Measurements from ENCODE around the gene SPATA33. TPM values are rescaled to one million over a fixed set of nuclear protein-coding genes. Genes with fewer than 3 reads are reported as not detected.
"Not testable (repeated sequence)": the region's sequence is repeated elsewhere in the genome, so short reads cannot be mapped to it uniquely, and the experiment has no call there.

SPATA33 gene
- total RNA-seq, 1 experiment from 2014 or later = 19.7 TPM

DNA sequence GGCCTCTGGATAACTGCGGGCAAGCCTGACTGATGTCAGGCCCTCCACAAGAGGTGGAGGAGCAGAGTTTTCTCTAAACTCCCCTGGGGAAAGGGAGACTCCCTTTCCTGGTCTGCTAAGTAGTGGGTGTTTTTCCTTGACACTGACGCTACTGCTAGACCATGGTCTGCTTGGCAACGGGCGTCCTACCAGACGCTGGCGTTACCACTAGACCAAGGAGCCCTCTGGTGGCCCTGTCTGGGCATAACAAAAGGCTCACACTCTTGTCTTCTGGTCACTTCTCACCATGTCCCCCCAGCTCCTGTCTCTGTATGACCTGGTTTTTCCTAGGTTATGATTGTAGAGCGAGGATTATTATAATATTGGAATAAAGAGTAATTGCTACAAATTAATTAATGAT lies 9.4 kb downstream of the SPATA33 start:
- H3K4me3 ChIP-seq (ENCODE audit: low read depth, low read length); CTCF ChIA-PET; H3K36me3 ChIP-seq (ENCODE audit: control insufficient read depth, insufficient read depth, low read length); POLR2A ChIA-PET; H3K4me1 Mint-ChIP-seq (ENCODE audit: low read depth, unreplicated experiment); H3K27ac Mint-ChIP-seq (ENCODE audit: unreplicated experiment); H3K27me3 Mint-ChIP-seq (ENCODE audit: insufficient read depth, unreplicated experiment); H3K4me3 Mint-ChIP-seq (ENCODE audit: unreplicated experiment); H3K4me1 ChIP-seq; BruUV-seq (replicated peaks); intact Hi-C loops (cut with micrococcal nuclease; ENCODE audit: unreplicated experiment); H3K27me3 ChIP-seq (replicated peaks; ENCODE audit: control insufficient read depth, insufficient read depth, low read length): not testable (repeated sequence)
- peak in 1 of 2 experiments; percentile 54 for DNase-seq
- TF ChIP-seq, protein P1, sequence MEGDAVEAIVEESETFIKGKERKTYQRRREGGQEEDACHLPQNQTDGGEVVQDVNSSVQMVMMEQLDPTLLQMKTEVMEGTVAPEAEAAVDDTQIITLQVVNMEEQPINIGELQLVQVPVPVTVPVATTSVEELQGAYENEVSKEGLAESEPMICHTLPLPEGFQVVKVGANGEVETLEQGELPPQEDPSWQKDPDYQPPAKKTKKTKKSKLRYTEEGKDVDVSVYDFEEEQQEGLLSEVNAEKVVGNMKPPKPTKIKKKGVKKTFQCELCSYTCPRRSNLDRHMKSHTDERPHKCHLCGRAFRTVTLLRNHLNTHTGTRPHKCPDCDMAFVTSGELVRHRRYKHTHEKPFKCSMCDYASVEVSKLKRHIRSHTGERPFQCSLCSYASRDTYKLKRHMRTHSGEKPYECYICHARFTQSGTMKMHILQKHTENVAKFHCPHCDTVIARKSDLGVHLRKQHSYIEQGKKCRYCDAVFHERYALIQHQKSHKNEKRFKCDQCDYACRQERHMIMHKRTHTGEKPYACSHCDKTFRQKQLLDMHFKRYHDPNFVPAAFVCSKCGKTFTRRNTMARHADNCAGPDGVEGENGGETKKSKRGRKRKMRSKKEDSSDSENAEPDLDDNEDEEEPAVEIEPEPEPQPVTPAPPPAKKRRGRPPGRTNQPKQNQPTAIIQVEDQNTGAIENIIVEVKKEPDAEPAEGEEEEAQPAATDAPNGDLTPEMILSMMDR (IDR thresholded peaks at IDR 0.05; ENCODE audit: insufficient read depth in 1 of 2, low read depth in 1 of 2, low read length in 1 of 2, severe bottlenecking in 1 of 2, unreplicated experiment in 1 of 2) = peak; percentile 11 to 35
- H3K9me3 Mint-ChIP-seq (ENCODE audit: unreplicated experiment) = peaks cover 16% of the 10 kb centered on the region
- peaks cover 39% of the 10 kb centered on the region for H3K36me3 Mint-ChIP-seq (ENCODE audit: insufficient read depth, unreplicated experiment)
- H3K9me3 ChIP-seq = peaks cover 12% of the 10 kb centered on the region

DNA sequence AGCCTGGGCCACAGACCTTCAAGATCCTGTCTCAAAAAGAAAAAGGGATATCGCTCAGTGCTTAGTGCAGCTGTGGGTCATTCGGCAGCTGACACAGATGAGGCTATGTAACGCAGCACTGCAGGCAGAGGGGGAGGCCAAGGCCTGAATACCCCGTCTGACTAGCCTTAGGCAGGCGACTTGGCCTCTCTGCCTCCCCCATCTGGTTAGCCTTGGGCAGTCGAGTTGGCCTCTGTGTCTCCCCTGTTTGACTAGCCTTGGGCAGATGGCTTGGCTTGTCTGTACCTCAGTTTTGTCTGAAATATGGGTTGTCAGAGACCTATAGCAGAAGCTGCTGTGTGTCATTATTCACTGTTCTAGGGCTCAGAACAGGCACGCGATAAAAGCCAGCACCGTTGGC lies 10.0 kb downstream of the SPATA33 start:
- Histone ChIP-seq H3K9me3 (peaks cover 12% of the 10 kb centered on the region), H3K4me3 (ENCODE audit: low read depth, low read length) (no peak overlapping the region), H3K4me1 (no peaks in the 10 kb centered on the region), H3K36me3 (ENCODE audit: control insufficient read depth, insufficient read depth, low read length) (no peaks in the 10 kb centered on the region; the same call in 1 of the 2 replicates), H3K27me3 (replicated peaks; ENCODE audit: control insufficient read depth, insufficient read depth, low read length) (no peaks in the 10 kb centered on the region)
- no peak for DNase-seq
- Mint-ChIP-seq H3K36me3 (ENCODE audit: insufficient read depth, unreplicated experiment) (peaks cover 33% of the 10 kb centered on the region), H3K9me3 (ENCODE audit: unreplicated experiment) (peaks cover 16% of the 10 kb centered on the region), H3K4me3 (ENCODE audit: unreplicated experiment) (no peak overlapping the region), H3K4me1 (ENCODE audit: low read depth, unreplicated experiment) (no peaks in the 10 kb centered on the region), H3K27ac (ENCODE audit: unreplicated experiment) (no peak overlapping the region), H3K27me3 (ENCODE audit: insufficient read depth, unreplicated experiment) (no peaks in the 10 kb centered on the region)
- intact Hi-C loops (cut with micrococcal nuclease; ENCODE audit: unreplicated experiment) = no loop called here
- TF ChIP-seq, protein P1 (IDR thresholded peaks at IDR 0.05; ENCODE audit: insufficient read depth in 1 of 2, low read depth in 1 of 2, low read length in 1 of 2, severe bottlenecking in 1 of 2, unreplicated experiment in 1 of 2) = no peak
- POLR2A ChIA-PET = no interaction called here
- CTCF ChIA-PET = no interaction called here
- BruUV-seq (replicated peaks) = no TSS peak

DNA sequence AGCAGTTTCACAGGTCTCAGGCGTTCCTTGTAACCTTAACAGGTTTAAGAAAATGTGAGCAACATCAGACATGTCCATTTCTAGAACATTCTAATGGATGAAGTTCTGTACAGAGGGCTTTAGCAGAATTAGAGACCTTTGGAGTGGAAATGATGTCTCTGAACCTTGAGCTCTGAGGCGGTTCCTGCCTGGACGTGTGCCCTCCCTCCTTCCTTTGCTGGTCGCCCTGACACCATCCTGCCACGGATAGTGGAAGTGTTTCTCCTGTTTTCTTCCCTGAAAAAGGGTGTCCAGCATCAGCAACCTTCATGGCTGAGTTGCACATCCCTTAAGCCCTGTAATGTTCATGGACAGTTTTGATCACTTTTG lies 11.1 kb downstream of the SPATA33 start:
- H3K27me3 Mint-ChIP-seq (ENCODE audit: insufficient read depth, unreplicated experiment) = no peaks in the 10 kb centered on the region
- peaks cover 16% of the 10 kb centered on the region for H3K9me3 Mint-ChIP-seq (ENCODE audit: unreplicated experiment)
- TF ChIP-seq, protein P1 (IDR thresholded peaks at IDR 0.05; ENCODE audit: insufficient read depth in 1 of 2, low read depth in 1 of 2, low read length in 1 of 2, severe bottlenecking in 1 of 2, unreplicated experiment in 1 of 2) = no peak
- DNase-seq = no peak
- intact Hi-C loops (cut with micrococcal nuclease; ENCODE audit: unreplicated experiment) = no loop called here
- H3K27ac Mint-ChIP-seq (ENCODE audit: unreplicated experiment) = no peak overlapping the region
- H3K9me3 ChIP-seq = peaks cover 12% of the 10 kb centered on the region
- no peaks in the 10 kb centered on the region for H3K36me3 ChIP-seq (ENCODE audit: control insufficient read depth, insufficient read depth, low read length)
- no peaks in the 10 kb centered on the region for H3K4me1 ChIP-seq
- POLR2A ChIA-PET = no interaction called here
- peaks cover 21% of the 10 kb centered on the region for H3K36me3 Mint-ChIP-seq (ENCODE audit: insufficient read depth, unreplicated experiment)
- no TSS peak for BruUV-seq (replicated peaks)
- no peak overlapping the region for H3K4me3 Mint-ChIP-seq (ENCODE audit: unreplicated experiment)
- H3K4me1 Mint-ChIP-seq (ENCODE audit: low read depth, unreplicated experiment) = no peaks in the 10 kb centered on the region
- CTCF ChIA-PET = no interaction called here
- H3K27me3 ChIP-seq (replicated peaks; ENCODE audit: control insufficient read depth, insufficient read depth, low read length) = no peaks in the 10 kb centered on the region
- H3K4me3 ChIP-seq (ENCODE audit: low read depth, low read length) = no peak overlapping the region
